ENCODE data around the gene TLCD3A.

- no peak for TF ChIP-seq CTCF (IDR thresholded peaks at IDR 0.05; ENCODE audit: low read depth, low read length)
- TF ChIP-seq EZH2phosphoT487 (IDR thresholded peaks at IDR 0.05; ENCODE audit: low read depth), result no peak
Measured at GRCh38 chr17:685006-685405, 47.4 kb upstream of the TLCD3A start.
